Epithelial cell of prostate (primary cell): ENCODE data around the gene OST4.

Experiments used
- DNase-seq: peaks from one replicate; pipeline ENCODE4 v3.0.0-alpha.2; 2011; ENCODE audit warnings: low read depth, low spot score
- H3K27ac ChIP-seq: fragments of 450-650 bp; 2 replicates; pipeline ENCODE4 v1.5.1; 2017; ENCODE audit warnings: mild to moderate bottlenecking

Gene OST4

DNA sequence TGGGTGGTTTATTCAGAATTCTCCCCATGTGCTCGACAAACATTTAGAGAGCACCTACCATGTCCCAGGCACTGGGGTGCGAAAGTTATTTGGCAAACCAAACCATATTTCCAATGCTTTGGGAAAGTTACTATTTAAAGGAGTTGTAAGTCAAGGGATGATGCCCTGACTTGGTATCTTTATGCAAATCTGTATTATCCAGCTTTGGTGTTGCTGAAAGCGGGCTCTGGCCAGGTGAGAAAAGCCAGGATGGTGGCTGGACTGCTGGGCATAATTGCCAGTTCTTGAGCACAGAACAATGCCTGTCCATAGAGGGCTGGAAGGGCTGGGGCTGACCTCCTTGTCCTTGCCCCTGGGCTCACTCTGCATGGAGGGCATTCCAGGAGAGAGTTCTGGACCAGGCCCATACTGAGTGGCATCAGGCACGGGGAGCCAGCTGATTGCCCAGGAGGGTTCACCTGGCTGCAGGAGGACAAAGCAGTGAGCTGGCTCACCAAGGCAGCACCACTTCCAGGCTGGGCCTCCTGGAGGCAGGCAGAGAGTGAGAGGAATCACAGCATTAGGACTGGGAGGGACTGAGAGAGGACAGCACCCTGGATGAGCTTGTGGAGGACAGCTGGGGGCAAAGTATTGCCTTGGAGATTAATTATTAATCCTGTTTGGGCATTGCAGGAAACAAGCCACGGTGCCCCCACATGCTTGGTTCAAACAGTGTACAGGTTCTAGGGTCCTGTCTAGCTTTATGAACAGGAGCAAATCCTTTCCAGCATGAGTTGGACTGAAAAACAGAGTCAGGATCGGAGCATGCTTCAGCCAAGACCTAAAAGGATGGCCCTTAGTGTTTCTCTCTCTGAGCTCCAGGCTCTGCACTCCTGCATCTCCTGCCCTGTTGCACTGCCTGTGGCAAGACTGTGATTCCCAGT is 22.2 kb upstream of the OST4 start:
- no peak overlapping the region for H3K27ac ChIP-seq
- DNase-seq, result no peak

- H3K27ac ChIP-seq, result no peak overlapping the region
- DNase-seq, result no peak
These were observed 21.4 kb upstream of the OST4 start for GRCh38 chr2:27092696-27093429.

GRCh38 chr2:27091746-27092695 is 20.6 kb upstream of the OST4 start:
- no peak overlapping the region for H3K27ac ChIP-seq
- no peak for DNase-seq

DNA sequence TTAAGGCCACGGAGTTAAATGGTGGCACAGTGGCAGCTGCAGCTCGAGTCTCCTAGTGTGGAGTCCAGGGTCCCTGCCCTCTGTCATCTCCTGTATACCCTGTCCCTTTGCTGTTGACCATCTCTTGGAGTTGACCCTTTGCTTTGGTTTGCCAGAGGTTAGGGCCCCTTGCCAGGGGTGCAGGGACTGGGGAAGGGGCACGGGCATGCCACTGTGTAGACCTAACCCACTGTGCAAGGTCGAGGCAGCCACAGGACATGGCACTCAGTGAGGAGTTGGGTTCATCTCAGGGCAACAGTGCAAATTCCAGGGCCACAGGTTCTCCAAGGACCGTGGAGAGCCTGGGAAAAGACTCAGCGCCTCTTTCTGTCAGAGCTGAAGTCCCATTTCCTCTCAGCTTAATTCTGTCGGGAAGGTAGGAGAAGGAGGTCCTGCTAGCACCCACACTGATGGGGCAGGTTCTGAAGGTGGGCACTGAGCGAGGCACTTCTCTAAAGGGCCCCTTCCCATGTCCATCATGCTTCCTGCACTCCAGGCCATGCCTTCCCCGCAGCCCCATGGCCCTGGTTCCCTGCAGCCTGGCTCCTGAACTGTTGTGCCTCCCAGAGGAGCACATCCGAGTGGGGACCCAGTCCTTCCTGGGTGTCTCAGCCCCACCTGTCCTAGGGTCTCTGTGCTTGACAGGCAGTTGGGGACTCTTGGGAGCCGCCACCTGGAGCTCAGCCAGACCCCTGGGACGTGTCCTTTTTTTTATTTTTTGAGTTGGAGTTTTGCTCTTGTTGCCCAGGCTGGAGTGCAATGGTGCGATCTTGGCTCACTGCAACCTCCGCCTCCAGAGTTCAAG is 17.9 kb upstream of the OST4 start:
- DNase-seq, result no peak
- H3K27ac ChIP-seq, result no peak overlapping the region

DNA sequence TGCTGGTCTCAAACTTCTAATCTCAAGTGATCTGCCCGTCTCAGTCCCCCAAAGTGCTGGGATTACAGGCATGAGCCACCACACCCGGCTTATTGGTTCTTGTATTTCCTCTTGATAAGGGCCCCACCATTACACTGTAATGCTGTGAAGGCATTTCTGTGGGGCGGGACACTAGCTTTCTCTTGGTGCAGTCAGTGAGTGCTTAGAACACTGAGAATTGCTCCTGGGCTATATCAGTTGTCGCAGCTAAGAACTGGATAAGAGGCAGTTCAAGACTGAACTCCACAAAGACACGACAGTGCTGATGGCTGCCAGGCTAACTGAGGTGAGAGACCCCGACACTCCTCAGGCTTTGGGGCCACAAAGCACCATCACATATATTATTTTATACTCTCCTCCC is 17.2 kb upstream of the OST4 start:
- DNase-seq, result no peak

GRCh38 chr2:27087823-27088410 is 16.5 kb upstream of the OST4 start:
- no peak for DNase-seq
- H3K27ac ChIP-seq, result no peak overlapping the region

More for the DNA sequence above, 17.2 kb upstream of the OST4 start:
- H3K27ac ChIP-seq, result no peak overlapping the region

DNA sequence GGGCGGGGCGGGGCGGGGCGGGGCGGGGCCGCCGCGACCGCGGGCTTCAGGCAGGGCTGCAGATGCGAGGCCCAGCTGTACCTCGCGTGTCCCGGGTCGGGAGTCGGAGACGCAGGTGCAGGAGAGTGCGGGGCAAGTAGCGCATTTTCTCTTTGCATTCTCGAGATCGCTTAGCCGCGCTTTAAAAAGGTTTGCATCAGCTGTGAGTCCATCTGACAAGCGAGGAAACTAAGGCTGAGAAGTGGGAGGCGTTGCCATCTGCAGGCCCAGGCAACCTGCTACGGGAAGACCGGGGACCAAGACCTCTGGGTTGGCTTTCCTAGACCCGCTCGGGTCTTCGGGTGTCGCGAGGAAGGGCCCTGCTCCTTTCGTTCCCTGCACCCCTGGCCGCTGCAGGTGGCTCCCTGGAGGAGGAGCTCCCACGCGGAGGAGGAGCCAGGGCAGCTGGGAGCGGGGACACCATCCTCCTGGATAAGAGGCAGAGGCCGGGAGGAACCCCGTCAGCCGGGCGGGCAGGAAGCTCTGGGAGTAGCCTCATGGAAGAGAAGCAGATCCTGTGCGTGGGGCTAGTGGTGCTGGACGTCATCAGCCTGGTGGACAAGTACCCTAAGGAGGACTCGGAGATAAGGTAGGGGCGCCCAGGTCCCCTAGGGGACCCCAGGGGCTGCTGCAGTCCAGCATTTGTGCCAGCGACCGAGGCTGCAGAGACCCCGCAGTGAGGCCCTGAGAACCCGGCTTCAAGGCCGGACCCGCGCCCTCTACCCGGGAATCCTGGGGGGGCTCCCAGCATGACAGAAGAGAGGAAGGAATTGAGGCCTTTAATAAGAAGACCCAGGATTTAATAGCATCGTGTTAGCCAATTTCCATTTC is 15.5 kb upstream of the OST4 start, which contains the start of gene KHK:
TSS of gene KHK (plus strand) at position 49 of the 870 bp plus-strand sequence. CDS start at position 537, 488 bp downstream.
- H3K27ac ChIP-seq, result peak within 1 kb of the TSS; percentile 49
- DNase-seq, result no peak

DNA sequence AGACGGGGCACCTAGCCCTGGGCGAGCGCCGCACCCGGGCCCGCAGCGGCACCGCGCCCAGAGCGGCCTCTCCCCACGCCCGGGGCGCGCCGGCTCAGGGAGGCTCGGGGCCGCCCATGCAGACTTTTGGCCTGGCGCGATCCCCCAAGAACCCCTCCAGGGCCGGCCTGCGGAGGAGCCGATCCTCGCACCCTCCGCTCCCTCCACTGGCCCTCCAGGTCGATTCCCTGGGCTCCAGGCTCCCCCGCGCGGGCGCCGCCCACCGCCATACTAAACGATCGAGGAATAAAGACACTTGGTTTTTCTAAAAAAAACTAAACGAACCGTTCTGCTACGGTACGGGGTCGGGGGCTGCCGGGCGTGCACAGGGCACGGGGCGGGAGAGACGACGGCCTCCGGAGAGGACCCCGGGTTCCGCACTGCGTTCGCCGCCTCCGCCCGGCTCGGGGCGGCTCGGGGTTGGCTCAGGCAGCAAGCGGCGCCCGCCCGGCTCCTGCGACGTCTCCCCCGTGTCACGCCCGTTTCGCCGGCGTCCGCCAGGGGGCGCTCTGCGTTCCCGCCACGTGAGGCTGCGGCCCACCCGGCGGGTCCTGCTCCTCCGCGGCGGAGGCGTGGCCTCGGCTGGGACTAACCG is 14.8 kb upstream of the OST4 start:
- DNase-seq, result peak; percentile 10
- H3K27ac ChIP-seq, result peak overlapping the region; percentile 49

DNA sequence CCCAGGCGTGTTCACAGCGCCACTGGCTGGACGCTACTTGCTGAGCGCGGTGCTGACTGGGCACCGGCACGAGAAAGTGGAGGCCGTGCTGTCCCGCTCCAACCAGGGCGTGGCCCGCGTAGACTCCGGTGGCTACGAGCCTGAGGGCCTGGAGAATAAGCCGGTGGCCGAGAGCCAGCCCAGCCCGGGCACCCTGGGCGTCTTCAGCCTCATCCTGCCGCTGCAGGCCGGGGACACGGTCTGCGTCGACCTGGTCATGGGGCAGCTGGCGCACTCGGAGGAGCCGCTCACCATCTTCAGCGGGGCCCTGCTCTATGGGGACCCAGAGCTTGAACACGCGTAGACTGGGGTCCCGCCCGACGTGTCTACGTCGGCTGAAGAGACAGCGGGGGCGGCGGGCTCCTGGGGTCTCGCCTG is 14.2 kb upstream of the OST4 start:
- no peak for DNase-seq
- peak overlapping the region; percentile 49 for H3K27ac ChIP-seq

GRCh38 chr2:27085062-27085672 is 13.7 kb upstream of the OST4 start:
- no peak for DNase-seq
- H3K27ac ChIP-seq, result no peak overlapping the region

DNA sequence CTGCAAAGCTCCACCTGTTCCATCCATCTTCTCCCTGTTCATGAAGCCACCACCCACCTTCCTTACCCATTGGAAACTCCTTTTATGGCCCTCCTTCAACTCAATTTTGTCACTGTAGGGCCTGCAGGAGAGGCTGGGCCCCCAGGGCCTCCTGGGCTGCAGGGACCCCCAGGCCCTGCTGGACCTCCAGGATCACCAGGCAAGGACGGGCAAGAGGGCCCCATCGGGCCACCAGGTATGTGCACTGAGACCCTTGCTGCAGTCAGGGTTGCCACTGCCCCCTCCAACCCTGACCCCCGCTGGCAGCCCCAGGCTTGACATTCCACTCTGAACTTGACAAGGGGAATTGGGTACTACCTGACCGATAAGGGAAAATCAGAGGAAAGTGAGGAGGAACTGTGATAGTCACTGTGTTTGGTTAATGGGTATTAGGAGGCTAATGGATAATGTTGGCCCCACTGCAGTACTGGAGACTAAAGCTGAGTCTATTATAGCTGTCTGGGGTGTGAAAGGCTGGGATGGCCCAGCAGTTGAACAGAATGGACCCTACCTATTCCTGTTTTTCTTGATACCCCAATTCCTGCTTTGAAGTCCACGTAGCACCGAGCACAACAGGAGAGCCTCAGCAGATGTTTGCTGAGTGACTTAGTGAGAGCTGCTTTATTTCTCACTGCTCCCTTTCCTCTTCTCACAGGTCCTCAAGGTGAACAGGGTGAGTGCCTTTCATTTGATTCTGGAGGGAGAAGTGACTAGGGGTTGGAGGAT is 13.0 kb upstream of the OST4 start:
- H3K27ac ChIP-seq, result no peak overlapping the region
- DNase-seq, result no peak

DNA sequence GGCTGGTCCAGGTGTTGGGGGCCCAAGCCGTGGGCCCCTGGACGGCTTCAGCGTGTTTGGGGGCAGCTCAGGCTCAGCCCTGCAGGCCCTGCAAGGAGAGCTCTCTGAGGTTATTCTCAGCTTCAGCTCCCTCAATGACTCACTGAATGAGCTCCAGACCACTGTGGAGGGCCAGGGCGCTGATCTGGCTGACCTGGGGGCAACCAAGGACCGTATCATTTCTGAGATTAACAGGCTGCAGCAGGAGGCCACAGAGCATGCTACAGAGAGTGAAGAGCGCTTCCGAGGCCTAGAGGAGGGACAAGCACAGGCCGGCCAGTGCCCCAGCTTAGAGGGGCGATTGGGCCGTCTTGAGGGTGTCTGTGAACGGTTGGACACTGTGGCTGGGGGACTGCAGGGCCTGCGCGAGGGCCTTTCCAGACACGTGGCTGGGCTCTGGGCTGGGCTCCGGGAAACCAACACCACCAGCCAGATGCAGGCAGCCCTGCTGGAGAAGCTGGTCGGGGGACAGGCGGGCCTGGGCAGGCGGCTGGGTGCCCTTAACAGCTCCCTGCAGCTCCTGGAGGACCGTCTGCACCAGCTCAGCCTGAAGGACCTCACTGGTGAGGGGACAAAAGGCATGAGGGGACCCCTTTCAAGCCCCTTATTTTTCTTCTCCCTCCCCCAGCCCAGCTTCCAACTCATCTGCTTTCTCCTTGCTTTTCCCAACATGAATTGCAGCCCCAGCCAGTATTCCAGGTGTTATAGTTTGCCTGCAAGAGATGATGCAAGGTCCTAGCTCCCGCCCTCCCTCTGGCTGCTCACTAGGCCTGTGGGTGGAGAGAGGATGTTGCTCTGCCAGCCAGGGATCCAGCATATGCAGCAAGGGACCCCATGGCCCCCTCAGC is 12.2 kb upstream of the OST4 start:
- no peak for DNase-seq
- no peak overlapping the region for H3K27ac ChIP-seq

DNA sequence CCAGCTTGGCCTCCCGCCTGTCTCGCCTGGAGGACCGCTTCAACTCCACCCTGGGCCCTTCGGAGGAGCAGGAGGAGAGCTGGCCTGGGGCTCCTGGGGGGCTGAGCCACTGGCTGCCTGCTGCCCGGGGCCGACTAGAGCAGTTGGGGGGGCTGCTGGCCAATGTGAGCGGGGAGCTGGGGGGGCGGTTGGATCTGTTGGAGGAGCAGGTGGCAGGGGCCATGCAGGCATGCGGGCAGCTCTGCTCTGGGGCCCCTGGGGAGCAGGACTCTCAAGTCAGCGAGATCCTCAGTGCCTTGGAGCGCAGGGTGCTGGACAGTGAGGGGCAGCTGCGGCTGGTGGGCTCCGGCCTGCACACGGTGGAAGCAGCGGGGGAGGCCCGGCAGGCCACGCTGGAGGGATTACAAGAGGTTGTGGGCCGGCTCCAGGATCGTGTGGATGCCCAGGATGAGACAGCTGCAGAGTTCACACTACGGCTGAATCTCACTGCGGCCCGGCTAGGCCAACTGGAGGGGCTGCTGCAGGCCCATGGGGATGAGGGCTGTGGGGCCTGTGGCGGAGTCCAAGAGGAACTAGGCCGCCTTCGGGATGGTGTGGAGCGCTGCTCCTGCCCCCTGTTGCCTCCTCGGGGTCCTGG is 11.4 kb upstream of the OST4 start:
- H3K27ac ChIP-seq, result no peak overlapping the region
- DNase-seq, result no peak

GRCh38 chr2:27081984-27082772 is 10.7 kb upstream of the OST4 start:
- H3K27ac ChIP-seq, result peak overlapping the region; percentile 74
- DNase-seq, result no peak
